AG09309 (cell line): ENCODE results near the gene MIA2.

Source experiments
- DNase-seq: peaks from one replicate; pipeline ENCODE4 v3.0.0-alpha.2; 2010; ENCODE audit warnings: low read depth
- H3K4me3 ChIP-seq: 2 replicates; pipeline ENCODE4 v1.5.1; 2011; ENCODE audit warnings: mild to moderate bottlenecking, low read depth, low read length, moderate library complexity; ENCODE audit not compliant: control insufficient read depth
- TF ChIP-seq, protein P1 (sequence below): IDR thresholded peaks from 2 replicates; pipeline ENCODE4 v1.5.1; 2011; ENCODE audit warnings: mild to moderate bottlenecking, low read depth, low read length, inconsistent platforms; ENCODE audit not compliant: insufficient read depth, control insufficient read depth; ENCODE audit errors: missing control alignments

Gene MIA2

DNA sequence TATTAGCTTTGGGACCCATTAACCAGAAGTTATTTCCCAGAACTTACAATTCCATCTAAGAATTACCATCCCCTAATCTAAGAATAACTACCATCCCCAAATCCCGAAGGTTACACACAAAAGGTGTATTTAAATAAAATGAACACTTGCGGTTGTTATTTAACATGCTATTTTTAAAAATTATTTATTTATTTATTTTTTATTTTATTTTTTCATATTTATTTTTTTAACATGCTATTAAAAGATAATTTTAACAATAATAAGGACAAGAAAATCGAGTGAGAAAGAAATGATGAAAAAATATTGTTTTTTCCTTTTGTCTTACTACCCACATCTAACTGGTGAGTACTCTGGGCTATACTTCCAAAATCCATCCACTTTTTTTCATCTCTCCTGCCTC lies 192.2 kb downstream of the MIA2 start:
- TF ChIP-seq, protein P1, sequence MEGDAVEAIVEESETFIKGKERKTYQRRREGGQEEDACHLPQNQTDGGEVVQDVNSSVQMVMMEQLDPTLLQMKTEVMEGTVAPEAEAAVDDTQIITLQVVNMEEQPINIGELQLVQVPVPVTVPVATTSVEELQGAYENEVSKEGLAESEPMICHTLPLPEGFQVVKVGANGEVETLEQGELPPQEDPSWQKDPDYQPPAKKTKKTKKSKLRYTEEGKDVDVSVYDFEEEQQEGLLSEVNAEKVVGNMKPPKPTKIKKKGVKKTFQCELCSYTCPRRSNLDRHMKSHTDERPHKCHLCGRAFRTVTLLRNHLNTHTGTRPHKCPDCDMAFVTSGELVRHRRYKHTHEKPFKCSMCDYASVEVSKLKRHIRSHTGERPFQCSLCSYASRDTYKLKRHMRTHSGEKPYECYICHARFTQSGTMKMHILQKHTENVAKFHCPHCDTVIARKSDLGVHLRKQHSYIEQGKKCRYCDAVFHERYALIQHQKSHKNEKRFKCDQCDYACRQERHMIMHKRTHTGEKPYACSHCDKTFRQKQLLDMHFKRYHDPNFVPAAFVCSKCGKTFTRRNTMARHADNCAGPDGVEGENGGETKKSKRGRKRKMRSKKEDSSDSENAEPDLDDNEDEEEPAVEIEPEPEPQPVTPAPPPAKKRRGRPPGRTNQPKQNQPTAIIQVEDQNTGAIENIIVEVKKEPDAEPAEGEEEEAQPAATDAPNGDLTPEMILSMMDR: no peak
- no peak for DNase-seq
- H3K4me3 ChIP-seq: no peak overlapping the region

DNA sequence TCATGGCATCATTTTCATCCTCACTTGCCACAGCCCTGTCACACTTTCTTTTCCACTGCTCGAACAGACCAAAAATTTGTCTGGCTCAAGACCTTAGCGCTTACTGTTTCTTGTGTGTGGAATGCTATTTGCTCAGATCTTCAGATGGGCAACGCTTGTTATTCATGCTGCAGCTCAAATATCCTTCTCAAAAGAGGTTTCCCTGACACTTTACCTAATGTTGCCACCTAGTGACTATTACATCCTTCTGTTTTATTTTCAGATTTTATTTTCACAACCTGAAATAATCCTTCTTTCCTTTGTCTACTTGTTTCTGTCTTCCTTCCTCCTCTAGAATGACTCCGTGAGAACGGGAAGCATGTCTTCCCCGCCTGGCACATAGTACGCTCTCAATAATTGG lies 192.9 kb downstream of the MIA2 start:
- DNase-seq: peak; percentile 62
- H3K4me3 ChIP-seq: no peak overlapping the region
- TF ChIP-seq, protein P1: peak; percentile 19

DNA sequence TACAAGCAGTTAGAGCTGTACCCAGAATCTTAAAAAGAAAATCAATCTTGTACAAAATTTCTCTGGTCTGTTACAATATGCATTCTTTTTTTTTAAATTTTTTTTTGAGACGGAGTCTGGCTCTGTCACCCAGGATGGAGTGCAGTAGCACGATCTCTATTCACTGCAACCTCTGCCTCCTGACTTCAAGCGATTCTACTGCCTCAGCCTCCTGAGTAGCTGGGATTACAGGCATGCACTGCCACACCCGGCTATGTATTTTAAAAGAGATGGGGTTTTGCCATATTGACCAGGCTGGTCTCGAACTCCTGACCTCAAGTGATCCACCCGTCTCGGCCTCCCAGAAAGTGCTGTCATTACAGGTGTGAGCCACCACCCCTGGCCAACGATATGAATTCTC lies 194.4 kb downstream of the MIA2 start:
- TF ChIP-seq, protein P1: no peak
- no peak for DNase-seq
- H3K4me3 ChIP-seq: no peak overlapping the region

DNA sequence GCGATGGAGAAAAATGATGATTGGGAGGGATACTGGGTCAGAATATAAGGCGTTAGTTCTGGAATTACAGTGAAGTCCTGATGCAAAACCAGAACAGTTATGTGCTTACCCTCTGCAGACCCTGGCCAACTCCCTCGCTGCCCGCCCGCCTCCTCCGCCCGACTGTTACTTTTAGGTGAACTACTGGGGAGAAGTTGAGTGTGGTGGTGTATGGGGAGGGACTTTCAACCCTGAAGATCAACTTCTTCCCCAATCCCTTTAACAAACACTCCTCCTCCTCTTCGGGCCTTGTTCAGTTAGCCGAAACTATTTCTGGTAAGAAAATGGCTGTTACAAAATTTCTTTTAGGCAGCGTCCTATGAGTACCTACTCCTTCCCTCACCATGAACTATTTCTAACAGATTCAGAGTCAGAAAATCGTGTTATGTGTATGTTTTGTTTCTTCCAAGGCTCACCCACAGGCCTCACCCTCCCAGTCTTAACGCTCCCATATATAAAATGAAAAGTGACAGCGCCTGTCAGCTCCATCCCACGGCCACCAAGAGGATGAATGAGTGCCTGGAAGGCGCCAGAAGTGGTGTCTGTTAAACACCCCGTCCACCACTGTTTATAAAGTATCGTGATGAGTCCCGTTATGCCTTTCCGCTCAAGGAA lies 197.2 kb downstream of the MIA2 start:
- no peak for DNase-seq

DNA sequence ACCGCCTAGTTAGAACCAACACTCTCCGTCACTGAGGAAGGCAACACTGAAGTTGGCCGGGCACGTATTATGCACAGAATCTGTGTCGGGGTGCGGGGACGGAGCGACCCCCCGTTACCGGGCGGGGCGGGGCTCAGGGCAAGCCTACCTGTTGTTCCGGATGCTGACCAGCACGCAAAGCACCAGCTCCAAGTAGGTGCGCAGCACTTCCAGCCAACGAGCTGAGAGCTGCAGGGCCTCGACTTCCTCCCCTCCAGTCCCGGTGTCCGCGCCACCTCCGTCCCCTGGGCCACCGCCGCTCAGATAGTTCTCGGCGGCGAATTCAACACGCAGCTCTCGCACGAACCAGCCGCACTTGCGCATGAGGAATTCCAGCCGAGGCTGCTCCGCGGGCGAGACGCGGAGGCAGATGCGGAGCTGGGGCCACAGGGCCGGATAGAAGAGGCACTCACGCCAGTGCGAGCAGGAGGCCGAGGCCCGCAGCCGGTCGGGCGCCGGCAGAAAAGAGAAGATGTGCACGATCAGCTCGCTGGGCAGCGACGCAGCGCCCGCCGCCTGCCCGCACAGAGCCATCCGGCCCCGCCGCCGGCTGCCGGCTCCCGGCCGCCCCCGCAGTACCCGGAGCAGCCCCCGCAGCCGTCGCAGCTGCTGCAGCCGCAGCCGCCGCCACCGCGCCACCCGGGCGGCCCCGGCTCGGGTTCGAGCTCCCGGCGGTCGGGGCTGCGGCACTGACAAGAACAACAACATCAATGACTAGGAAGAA lies 197.9 kb downstream of the MIA2 start:
- no peak for DNase-seq
- peak overlapping the region; percentile 94 for H3K4me3 ChIP-seq
- TF ChIP-seq, protein P1: no peak

More for the DNA sequence above, 197.2 kb downstream of the MIA2 start:
- H3K4me3 ChIP-seq: peak overlapping the region; percentile 94
- TF ChIP-seq, protein P1: no peak

DNA sequence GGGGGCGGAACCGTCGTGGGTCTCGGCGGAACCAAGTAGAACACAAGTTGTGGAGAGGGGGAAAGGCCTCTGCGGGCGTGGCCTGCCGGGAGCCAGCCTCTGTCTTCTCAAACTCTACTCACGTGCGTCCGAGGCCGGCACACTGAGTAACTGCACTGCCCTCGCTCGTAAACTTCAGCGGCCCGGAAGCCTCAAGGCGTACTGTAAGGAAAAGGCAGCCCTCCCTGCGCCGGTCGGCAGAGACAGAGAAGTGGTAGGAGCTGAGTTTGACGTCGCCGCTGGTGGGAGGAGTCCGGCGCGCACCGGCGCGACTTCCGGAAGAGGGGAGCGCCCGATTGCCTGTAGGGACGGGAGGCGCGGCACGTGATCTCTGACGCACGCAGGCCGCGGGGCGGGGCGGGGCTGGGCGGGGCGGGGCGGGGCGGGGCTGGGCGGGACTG lies 198.5 kb downstream of the MIA2 start, which contains the start of gene FBXO33:
FBXO33 (minus strand) TSS at position 255 of the 440 bp plus-strand sequence. CDS start 271 bp downstream, outside the sequence.
- TF ChIP-seq, protein P1: no peak
- peak; percentile 89 for DNase-seq
- H3K4me3 ChIP-seq: peak within 1 kb of the TSS; percentile 94
